HCEC 1CT (cell line): Measurements from ENCODE around the gene SCUBE3.
A peak's percentile ranks its signal among the peaks of the same experiment; 100 is the strongest.

Source experiments
- DNase-seq: peaks from one replicate; pipeline ENCODE4 v3.0.0-alpha.2; 2017

SCUBE3 gene

DNA sequence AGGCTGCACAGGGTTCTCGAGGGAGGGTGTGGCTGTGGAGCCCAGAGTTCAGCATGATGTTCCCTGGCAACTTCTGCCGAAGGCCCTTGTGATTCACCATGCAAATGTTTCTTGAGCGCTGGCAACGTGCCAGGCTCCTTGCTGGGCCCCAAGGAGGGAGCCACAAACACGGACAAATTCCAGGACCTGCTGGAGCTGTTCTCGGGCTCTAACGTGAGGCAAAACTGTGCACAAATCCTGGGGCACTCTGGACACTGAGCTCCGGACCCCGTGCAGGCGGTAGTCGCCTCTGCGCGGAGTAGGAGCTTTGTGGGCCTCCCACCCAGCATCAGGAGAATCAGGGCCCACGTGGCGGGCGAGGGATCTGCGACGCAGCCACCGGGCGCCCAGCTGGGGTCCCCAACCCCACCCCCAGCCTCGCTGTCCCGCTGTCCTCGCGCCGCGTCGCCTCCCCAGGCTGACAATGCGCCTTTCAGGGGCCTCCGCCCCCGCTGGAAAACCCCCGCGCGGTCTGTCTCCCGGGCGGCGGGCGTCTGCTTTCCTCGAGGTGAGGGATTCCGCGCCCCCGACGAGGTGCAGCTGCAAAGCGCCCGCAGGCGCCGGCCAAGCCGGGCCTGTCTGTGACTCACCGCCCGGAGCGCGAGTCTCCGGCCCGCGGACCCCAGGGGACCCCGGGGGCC, 31.7 kb upstream of the SCUBE3 start:
- DNase-seq = peak; percentile 65

DNA sequence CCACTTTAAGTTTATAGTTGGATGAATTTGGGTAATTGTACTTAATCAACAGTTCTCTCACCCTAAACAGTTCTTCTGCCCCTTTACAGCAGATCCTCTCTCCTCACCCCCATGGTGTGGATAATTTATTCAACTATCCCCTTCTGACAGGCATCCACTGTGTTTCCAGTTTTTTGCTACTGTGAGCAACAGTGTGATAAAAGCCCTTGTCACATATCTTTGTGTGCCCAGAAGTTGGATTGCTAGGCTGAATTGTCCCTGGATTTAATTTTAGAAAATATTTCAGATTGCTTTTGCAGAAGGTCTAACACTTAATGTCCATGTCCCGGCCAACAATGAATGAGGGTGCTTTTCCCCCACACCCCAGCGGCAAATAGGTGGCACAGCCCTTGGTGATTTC, 30.5 kb upstream of the SCUBE3 start:
- DNase-seq = no peak

DNA sequence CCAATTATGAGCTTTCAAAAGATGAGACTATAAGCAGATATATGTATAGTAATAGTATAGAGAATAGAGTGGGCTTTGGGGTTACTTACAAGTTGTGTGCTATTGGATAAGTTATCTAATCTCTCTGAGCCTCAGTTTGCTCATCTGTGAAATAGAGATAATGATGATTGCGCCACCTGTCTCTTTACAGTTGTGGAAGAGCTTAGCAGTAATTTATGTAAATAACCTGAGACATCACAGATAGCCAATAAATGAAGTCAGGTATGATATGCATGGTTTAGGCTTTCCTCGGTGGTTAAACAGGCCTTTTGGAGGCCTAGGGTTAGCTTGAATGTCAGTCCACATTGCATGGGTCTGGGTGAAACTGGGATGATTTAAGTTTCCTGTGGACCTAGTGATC, 29.8 kb upstream of the SCUBE3 start:
- DNase-seq = no peak

DNA sequence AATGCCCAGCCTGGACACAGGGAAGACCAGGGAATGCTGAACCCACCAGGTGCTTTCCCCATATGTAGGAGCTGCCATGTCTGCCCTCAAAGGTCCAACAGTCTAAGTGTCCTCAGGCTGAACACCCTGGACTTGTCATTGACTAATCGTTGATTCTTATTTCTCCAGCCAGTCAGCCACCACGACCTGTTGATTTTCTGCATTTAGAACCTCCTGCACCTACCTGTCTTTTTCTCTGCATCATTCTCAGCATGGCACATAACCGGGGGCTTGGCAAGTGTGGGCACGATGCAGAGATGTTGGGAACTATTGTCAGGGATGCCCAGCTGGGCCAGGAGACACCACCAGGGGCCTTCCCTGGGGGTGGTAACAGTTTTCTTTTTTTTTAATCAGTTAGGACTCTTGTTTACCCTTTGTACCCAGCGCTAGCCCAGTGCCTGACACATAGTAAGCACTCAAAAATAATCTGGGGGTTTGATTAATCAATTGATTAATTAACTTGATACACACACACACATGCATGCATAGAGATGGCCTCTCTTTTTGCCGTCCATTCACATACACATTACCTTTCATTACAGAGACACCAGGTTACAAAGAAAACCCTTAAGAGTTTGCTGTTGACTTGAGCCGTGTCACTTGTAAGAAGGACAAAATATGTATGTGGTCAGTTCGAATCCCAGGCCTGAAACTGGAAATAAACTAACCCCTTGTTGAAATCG, 29.0 kb upstream of the SCUBE3 start:
- no peak for DNase-seq

DNA sequence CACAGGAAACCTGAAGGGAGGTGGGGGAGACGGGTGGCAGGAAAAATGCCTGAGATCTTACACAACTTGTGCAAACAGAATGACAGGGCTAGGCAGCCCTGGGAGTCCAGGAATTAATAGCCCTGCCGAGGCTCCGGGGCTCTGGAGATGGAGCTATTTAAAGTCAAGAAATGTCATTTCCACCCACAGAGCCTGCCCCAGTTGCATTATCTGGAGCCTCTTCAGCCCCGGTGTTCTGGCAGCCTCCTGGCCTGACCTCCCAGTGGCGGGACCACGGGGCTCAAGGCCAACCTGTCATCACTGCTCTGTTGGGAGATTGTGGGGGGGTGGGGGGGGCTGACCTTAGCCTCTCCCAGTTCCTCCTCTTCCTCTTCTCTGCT, 28.5 kb upstream of the SCUBE3 start:
- DNase-seq = no peak

DNA sequence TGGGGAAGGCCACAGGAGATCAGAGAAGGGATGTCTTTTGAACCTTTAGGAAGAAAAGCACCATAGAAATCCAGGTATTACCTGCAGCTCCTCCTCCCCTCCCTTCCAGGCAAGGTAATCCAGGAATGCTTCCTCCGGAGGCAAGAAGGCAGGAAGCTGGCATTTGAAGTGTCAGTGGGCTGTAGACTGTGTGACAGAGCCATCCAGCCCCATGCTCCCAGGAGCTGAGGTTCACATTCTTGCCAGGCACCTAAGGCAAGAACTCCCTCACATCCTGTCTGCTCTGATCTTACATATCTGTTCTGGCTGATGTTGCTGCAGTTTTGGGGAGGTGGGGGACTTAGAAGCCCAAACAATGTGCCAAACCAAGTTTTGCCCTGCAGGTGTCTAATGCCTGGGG, 27.8 kb upstream of the SCUBE3 start:
- DNase-seq = no peak

DNA sequence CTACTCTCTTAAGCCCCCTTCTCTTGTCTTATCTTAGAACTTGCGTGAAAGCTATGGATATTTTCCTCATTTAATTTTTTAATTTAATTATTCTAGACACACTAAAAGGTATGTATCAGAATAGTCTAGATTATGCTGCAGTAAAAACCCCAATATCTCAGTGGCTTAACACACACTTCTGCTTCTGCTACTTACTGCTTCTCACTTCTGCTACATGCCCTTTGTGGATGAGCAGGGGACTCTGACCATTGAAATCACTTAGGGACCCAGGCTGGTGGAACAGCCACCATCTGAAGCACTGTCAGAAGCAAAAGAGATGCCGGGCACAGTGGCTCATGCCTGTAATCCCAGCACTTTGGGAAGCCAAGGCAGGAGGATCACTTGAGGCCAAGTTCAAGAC, 27.2 kb upstream of the SCUBE3 start:
- DNase-seq = no peak

DNA sequence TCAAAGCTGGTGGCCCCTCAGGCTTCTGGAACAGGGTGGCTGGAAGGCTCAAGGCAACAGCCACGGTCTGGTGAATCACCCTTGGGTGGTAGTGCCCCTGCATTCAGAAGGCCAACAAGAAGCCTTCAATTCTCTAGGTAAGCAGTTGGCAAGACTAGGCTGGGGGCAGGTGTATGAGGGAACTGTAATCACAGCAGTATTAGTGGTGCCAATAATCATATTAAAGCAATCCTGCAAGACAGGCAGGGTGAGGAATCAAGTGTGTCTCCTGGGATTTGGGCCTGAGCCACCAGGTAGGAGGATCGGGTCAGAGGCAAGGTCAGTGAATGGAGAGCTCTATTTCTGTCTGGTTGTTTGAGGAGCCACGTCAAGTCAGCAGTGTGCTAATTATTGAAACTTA, 24.9 kb upstream of the SCUBE3 start:
- no peak for DNase-seq

DNA sequence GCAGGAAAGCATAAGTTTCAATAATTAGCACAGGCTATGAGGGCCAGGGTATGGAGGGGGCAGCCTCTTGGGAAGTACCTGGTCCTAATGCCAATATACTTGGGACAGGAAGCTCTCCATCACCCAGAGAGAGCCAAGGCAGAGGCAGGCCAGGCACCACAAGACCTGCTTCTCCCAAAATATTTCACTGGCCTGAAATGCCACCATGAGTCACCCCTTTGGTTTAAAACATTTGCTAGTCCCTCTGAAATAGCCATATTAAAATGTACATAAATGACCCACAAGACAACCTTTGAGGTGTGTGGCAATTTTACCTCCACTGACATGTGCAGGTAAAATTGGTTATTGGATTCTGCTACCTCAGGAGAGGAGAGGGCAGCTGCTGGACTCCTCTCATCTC, 23.4 kb upstream of the SCUBE3 start:
- no peak for DNase-seq

DNA sequence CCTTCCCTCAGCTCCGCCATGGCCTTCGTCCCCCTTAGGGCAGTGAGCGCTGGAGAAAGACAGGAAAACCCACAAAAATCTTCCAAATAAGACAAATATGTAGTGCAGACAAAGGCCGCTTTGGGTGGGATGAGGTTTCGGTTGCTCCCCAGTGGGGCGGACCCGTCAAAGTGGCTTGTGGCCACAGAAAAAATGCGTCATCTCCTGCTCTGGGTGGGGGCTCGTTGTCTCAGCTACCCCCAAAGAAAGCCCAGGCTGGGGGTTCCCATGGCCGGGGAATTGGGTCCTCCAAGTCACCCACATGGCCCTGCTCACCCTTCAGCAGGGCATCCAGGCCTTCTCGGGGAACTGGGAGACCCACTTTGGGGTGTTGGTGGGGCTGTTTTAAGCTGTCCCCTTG, 21.9 kb upstream of the SCUBE3 start:
- no peak for DNase-seq

DNA sequence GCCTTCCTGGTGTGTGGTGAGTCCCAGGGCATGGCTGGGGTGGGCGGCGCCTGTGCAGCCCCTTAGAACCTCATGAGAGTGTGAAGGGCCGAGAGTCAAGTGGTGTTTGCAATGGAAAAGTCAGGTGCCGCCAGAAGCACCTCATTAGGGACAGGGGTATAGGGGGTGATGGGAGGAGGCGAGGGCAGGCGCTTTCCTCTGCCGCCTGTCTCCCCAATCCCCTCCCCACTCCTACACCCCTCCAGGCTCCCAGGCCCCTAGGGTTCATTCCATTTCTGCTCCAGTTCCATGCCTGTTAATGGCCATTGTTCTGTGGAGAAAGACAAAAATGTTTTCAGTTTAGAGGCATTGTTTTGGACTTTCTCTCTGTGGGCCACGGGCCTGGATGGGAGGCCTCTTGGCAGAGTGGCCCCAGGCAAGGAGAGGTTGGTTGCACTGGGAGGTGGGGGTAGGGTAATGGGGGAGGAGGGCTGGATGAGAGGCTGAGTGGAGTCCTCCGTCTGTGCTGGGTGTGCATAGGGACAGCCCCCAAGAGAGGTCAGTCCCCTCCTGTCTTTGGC, 21.4 kb upstream of the SCUBE3 start:
- no peak for DNase-seq

DNA sequence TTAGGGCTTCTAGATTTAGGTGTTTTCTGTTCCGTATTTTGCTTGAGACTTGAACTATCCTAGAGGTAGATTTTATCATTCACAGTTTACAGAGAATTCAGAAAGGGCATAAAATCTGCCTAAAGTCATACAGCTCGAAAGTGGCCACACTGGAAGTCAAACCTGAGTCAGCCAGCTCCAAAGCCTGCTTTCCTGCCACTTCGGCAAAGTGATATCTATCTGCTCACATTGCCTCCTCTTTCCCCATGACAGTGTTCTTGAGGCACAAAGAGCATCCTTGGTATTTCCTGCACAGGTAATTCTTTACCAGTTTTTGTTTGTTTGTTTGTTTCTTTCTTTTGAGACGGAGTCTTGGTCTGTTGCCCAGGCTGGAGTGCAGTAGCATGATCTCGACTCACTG, 19.4 kb upstream of the SCUBE3 start:
- DNase-seq = no peak

DNA sequence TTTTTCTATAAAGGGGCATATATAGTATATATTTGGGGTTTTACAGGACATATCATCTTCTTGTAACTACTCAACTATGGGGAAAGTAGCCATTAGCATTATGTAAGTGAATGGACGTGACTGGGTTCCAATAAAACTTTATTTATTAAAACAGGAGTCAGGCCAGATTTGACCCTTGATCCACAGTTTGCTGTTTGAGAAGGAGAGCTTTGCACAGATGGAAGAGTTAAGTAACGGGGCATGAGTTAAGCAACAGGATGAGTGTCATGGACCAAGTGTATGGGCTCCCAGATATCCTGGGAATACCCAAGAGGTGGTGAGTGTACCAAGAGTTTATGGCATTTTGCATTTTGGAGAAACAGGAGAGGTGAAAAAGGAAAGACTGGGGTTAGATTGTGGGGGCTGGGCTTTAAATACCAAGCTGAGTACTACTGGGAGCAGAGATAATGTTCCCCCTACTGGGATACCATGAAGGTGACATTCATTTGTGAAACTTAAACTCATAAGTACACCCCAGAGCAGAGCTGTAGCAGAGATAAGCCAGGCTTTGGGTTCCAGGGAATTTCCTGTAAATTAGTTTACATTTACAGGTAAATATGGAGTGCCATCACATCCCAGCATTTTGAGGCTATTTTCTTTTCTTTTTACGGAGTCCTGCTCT, 18.5 kb upstream of the SCUBE3 start:
- peak; percentile 28 for DNase-seq

DNA sequence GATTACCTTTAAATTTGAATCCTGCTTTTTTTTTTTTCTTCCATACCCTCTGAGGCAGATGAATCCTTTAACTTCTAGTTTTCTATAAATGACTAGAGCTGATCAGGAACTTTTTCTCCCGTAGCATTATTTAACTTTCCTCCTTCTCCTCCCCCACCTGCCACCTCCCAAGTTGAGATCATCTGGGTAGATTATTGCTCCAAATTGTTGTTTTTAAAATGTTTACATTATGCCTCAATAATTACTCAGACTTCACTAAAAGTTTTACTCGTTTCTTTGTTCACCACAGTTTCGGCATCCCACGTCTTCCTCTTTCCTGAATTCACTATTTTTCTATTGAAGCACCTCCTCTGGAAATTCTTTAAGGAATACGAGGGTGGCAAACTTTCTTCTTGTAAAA, 16.6 kb upstream of the SCUBE3 start:
- no peak for DNase-seq

DNA sequence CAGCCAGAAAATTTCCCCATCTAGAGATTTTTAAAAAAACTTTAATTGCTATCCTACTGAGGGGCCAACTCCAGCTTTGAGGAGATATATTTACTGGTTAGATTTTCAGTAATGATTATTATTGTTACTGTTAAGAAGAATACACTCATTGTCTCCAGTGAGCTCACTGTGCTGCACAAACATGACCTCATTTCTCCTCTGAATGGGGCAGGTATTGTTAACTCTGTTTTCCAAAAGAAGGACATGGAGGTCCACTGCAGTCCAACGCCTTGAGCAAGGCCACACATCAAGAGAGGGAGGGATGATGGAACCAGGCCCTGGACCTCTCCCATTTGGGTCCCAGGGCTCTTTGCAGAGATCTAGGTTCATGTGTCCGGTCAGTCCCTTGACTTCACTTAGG, 13.9 kb upstream of the SCUBE3 start:
- DNase-seq = no peak

DNA sequence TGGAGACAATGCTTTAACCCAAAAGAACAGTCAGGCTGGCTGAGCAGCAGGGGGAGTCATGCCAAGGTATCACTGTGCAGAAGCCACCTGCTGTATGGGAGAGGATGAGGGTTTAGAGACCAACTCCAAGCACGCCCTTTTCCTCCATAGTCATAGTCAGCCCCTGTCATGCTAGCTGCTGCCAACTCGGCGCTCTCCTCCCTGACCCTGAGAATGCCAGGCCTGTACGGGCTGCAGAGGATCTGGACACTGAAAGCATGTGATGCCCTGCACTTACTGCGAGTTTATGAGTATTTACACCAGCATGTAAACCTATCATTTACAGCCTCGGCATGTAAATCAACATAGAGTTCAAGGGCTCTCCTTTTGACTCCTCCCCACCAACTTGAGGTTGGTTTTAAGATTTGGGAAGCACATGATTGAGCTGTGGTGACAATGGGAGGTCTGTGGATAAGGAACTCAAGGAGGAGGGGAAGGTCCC, 11.7 kb upstream of the SCUBE3 start:
- no peak for DNase-seq

DNA sequence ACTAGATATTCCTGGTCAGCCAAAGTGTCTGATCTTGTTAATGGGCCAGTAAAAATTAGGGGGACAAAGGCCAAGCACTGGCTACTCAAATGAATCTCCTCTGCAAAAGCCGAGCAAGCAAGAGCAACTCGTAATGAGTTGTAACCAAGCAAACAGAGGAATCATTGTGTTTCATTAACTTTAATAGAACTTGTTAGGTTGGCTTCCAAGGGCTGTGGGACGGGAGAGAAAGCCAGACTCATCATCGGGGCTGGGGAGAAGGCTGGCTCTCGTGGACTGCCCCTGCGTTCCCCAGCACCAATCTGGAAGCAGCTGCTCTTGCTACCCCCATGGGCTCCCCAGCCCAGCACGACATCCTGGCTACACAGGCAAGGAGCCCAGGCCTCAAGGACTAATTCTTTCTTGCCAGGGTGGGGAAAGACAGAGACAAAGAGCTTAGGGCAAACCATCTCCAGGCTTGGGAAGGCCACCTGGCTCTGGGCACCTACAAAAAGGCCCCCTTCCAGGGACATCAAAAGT, 10.5 kb upstream of the SCUBE3 start:
- DNase-seq = no peak

DNA sequence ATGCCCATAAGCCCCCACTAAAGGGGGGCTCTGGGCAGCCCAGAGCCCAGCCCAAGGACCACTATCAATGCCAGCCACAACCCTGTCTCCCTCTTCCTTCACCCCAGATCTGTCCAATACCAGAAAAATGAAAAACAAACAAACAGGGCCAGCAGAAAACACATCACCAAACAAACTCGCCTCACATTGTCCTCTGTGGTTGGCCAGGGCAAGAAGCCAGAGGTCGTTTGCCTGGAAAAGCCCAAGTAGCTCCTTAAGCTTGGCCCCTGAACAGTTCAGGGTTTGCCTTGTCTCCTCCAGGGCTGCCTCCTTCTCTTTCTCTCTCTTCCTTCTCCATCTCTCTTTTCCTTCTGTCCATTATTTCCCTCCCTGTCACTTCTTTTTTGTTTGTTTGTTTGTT, 10.1 kb upstream of the SCUBE3 start:
- DNase-seq = no peak

DNA sequence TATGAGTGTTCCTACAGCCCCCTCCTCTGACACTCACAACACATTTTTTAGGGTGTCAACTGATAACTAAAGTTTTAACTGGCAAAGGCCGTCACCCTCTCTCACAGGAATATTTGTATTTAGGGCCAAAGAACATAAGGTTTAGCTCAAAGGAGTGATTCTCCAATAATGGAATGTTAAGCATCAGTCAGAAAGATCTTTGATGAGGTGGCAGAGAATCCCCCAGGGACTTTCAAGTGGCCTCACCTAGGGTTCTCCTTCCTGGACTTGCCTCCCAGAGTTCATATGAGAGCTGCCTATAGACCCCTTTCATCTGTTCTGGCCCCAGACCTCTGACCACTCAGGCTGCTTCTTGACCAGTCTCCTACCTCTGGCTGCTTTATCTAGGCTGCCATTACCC, 7.4 kb upstream of the SCUBE3 start:
- DNase-seq = no peak

DNA sequence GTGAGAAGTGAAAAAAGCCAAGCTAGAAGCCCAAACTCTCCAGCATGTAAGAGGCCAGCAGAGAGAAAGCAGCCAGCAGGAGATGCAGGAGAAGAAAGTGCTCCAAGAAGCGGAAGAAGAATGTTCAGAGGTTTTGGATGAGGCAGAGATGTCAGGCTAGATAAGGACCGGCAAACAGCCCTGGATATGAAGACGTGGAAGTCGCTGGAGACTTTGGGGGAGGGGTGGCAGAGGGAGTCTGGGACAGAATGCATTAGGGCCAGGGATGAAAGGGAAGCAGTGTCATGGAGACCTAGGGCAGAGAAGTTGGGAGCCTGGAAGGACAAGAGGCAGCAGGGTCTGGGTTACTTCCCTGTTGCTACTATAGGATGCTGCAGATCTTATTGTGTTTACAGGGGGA, 5.3 kb upstream of the SCUBE3 start:
- no peak for DNase-seq

DNA sequence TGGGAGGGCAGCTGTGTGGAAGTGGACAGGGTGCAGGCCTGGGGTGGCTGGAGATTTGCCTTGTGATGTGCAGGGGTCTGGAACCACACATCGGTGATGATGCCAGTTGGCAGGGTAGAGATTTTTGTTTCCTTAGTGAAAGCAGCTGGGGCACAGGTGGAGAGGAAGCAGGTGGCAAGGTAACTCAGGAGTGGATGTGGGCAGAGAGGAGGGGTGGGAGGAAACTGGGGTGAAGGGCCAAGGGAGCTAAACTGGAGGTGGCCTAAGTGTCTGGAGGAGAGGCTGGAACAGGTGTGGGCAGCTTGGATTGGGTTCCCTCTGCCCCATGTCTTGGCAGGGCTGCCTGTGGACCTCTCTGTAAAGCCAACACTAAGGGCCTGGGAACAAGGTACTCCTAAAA, 4.7 kb upstream of the SCUBE3 start:
- DNase-seq = no peak

DNA sequence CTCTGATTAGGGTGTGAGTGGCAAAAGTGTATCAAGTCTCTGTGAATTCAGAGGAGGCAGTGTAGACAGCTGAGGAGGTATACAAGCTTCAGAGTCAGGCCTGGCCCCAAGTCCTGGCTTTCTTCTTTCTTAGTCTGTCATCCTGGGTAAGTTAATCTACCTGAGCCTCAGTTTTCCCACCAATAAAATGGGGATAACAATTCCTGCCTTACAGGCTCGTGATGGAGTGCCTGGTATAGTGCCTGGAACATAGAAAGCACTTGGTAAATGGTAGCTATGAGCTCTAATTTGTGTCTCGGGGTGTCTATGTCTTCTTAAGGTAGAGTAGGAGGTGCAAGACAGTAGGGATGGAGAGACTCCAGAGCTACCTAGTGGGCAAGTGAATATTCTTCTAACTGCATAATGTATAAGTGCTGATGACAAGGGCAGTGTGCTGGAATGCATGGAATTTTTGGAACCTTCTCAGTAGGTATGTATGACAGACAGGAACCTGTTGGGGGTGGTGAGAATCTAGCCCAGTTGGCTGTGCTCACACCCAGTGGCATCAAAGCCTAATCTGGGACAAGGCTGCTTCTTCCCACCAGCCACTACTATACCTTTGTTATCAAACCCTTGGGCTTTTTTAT, 4.0 kb upstream of the SCUBE3 start:
- no peak for DNase-seq

DNA sequence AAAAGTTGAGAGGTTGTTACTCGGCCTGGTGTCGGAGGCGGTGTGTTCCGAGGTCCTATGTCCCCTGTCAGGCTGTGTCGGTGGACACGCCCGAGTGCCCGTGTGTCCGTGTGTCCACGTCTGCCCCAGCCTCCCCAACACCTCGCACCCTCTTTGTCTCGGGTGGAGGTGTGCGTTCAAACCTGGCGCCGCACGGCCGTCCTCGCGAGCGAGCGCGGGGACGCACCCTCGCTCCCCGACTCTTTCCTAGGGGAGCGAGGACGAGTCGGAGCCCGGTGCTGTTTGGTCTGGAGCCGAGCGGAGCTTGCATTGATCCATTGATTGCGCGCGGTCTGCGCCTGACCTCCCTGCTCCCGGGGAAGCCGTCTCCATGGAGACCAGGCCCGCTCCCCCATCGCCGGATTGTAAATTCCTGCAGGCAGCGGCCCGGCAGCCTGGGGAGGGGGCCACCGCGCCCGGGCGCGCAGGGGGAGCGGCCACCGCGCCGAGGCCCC, 411 bp upstream of the SCUBE3 start:
- DNase-seq = no peak
